ENCODE measurements around the gene HMBS. TPM values are rescaled to one million over a fixed set of nuclear protein-coding genes. Genes with fewer than 3 reads are reported as not detected.
"Not testable (repeated sequence)": the region's sequence is repeated elsewhere in the genome, so short reads cannot be mapped to it uniquely, and the experiment has no call there.

Gene HMBS
- total RNA-seq, 4 donors from 2014 or later, result 10.8 to 353 (median 21.3) TPM; not detected in 1

- WGBS, 2 donors (ENCODE audit: low coverage in 1 of 2), result 43 to 58% methylated on average over 1 to 5 of the region's 5 CpGs
- TF ChIP-seq POLR2AphosphoS5 (IDR thresholded peaks at IDR 0.05), result no peak
- no peak for TF ChIP-seq EP300 (IDR thresholded peaks at IDR 0.05; ENCODE audit: low read depth)
- no peak for TF ChIP-seq CTCF (IDR thresholded peaks at IDR 0.05)
- TF ChIP-seq POLR2A (IDR thresholded peaks at IDR 0.05), result no peak
- H3K27me3 ChIP-seq, result no peaks in the 10 kb centered on the region
- DNase-seq, result no peak
- H3K4me1 ChIP-seq, result peaks cover 15 to 46% (median 25%) of the 10 kb centered on the region in 4 donors
- H3K9me3 ChIP-seq, result no peaks in the 10 kb centered on the region
- in situ Hi-C loops (cut with MboI; ENCODE audit: low pct_ligation_motif_present in 1 of 4, low pct_unique_long_range_greater_than_20kb in 1 of 4, low sequenced_read_pairs in 3 of 4), result no loop called here
- peak overlapping the region; percentile 16 to 55 (median 44) for H3K27ac ChIP-seq
- intact Hi-C loops (cut with DNase I; ENCODE audit: low total_unique reads), result no loop called here
- no peak overlapping the region for H3K4me3 ChIP-seq
- H3K36me3 ChIP-seq, result peaks cover 0 to 36% (median 17%) of the 10 kb centered on the region in 4 donors
Observed at GRCh38 chr11:119126675-119127268, 42.1 kb downstream of the HMBS start.

GRCh38 chr11:119130662-119131061 is 46.0 kb downstream of the HMBS start:
- 76 to 83% methylated on average over 1 to 3 of the region's 3 CpGs for WGBS, 2 donors (ENCODE audit: low coverage in 1 of 2)
- TF ChIP-seq CTCF (IDR thresholded peaks at IDR 0.05) (no peak), EP300 (IDR thresholded peaks at IDR 0.05; ENCODE audit: low read depth) (no peak), POLR2AphosphoS5 (IDR thresholded peaks at IDR 0.05) (no peak), POLR2A (IDR thresholded peaks at IDR 0.05) (no peak)
- Histone ChIP-seq H3K27me3 (no peaks in the 10 kb centered on the region), H3K4me1 (peaks cover 8 to 15% (median 11%) of the 10 kb centered on the region in 4 donors), H3K36me3 (peaks cover 0 to 54% (median 27%) of the 10 kb centered on the region in 4 donors), H3K27ac (no peak overlapping the region), H3K9me3 (no peaks in the 10 kb centered on the region), H3K4me3 (no peak overlapping the region)
- intact Hi-C loops (cut with DNase I; ENCODE audit: low total_unique reads) (no loop called here), in situ Hi-C loops (cut with MboI; ENCODE audit: low pct_ligation_motif_present in 1 of 4, low pct_unique_long_range_greater_than_20kb in 1 of 4, low sequenced_read_pairs in 3 of 4) (no loop called here)
- DNase-seq, result no peak

GRCh38 chr11:119134389-119134978 is 49.8 kb downstream of the HMBS start:
- Histone ChIP-seq H3K9me3 (no peaks in the 10 kb centered on the region), H3K27ac (no peak overlapping the region), H3K4me1 (no peaks in the 10 kb centered on the region), H3K4me3 (no peak overlapping the region), H3K36me3 (peaks cover 0 to 41% (median 19%) of the 10 kb centered on the region in 4 donors), H3K27me3 (no peaks in the 10 kb centered on the region)
- in situ Hi-C loops (cut with MboI; ENCODE audit: low pct_ligation_motif_present in 1 of 4, low pct_unique_long_range_greater_than_20kb in 1 of 4, low sequenced_read_pairs in 3 of 4), result no loop called here
- TF ChIP-seq POLR2A (IDR thresholded peaks at IDR 0.05) (no peak), EP300 (IDR thresholded peaks at IDR 0.05; ENCODE audit: low read depth) (no peak), POLR2AphosphoS5 (IDR thresholded peaks at IDR 0.05) (no peak), CTCF (IDR thresholded peaks at IDR 0.05) (peak; percentile 38 to 53 (median 48))
- no peak for DNase-seq
- intact Hi-C loops (cut with DNase I; ENCODE audit: low total_unique reads), result no loop called here
- WGBS, 2 donors (ENCODE audit: low coverage in 1 of 2), result 71 to 74% methylated on average over 1 to 4 of the region's 4 CpGs

GRCh38 chr11:119139276-119139675 is 54.6 kb downstream of the HMBS start:
- 87 to 89% methylated on average over 8 to 10 of the region's 10 CpGs for WGBS, 2 donors (ENCODE audit: low coverage in 1 of 2)
- in situ Hi-C loops (cut with MboI; ENCODE audit: low pct_ligation_motif_present in 1 of 4, low pct_unique_long_range_greater_than_20kb in 1 of 4, low sequenced_read_pairs in 3 of 4); intact Hi-C loops (cut with DNase I; ENCODE audit: low total_unique reads): not testable (repeated sequence)

More at GRCh38 chr11:119139276-119139675, 54.6 kb downstream of the HMBS start:
- not testable (repeated sequence) for H3K27ac ChIP-seq, H3K4me1 ChIP-seq, DNase-seq, H3K4me3 ChIP-seq, H3K36me3 ChIP-seq, H3K9me3 ChIP-seq
- peaks cover 14% of the 10 kb centered on the region for H3K27me3 ChIP-seq

Other genes with a start within 250 kb of the HMBS start
- 1 to 10 TPM in 2 of 4 donors, not detected in 2; 2.5 to 4.1 TPM for gene CXCR5, start 201.0 kb upstream of the HMBS start, total RNA-seq
- gene BCL9L, start 159.0 kb upstream of the HMBS start, total RNA-seq, result 10 to 100 TPM; 15.9 to 23.9 (median 18.5) TPM
- not detected for gene UPK2, start 128.6 kb upstream of the HMBS start, total RNA-seq
- gene FOXR1, start 113.1 kb upstream of the HMBS start, total RNA-seq, result not detected
- gene CENATAC, start 86.7 kb upstream of the HMBS start, total RNA-seq, result 10 to 100 TPM; 46.1 to 94.3 (median 82.2) TPM
- gene RPS25, start 66.5 kb upstream of the HMBS start, total RNA-seq, result 1,000 to 10,000 TPM in 1 of 4 donors, 100 to 1,000 TPM in 3; 220 to 1,105 (median 540) TPM
- gene TRAPPC4, start 66.1 kb upstream of the HMBS start, total RNA-seq, result 100 to 1,000 TPM in 1 of 4 donors, 10 to 100 TPM in 3; 37.4 to 105 (median 74.8) TPM
- gene SLC37A4, start 54.0 kb upstream of the HMBS start, total RNA-seq, result 10 to 100 TPM; 34.0 to 88.3 (median 81.2) TPM
- 100 to 1,000 TPM in 1 of 4 donors, 10 to 100 TPM in 3; 46.4 to 131 (median 61.0) TPM for gene HYOU1, start 27.7 kb upstream of the HMBS start, total RNA-seq
- gene VPS11, start 17.1 kb upstream of the HMBS start, total RNA-seq, result 100 to 1,000 TPM in 1 of 4 donors, 10 to 100 TPM in 3; 19.8 to 122 (median 31.2) TPM
- gene DPAGT1, start 17.0 kb downstream of the HMBS start, total RNA-seq, result 10 to 100 TPM in 3 of 4 donors, 1 to 10 TPM in 1; 4.5 to 63.9 (median 26.3) TPM
- 10 to 100 TPM; 11.5 to 56.9 (median 32.7) TPM for gene C2CD2L, start 22.5 kb downstream of the HMBS start, total RNA-seq
- gene HINFP, start 36.7 kb downstream of the HMBS start, total RNA-seq, result 10 to 100 TPM; 20.7 to 63.6 (median 48.2) TPM
- under 1 TPM in 1 of 4 donors, not detected in 3; 0.14 TPM for gene ABCG4, start 64.2 kb downstream of the HMBS start, total RNA-seq
- gene NLRX1, start 83.8 kb downstream of the HMBS start, total RNA-seq, result 10 to 100 TPM; 16.4 to 30.1 (median 18.2) TPM
- 100 to 1,000 TPM in 2 of 4 donors, 10 to 100 TPM in 2; 75.2 to 248 (median 111) TPM for gene NHERF4, start 100.6 kb downstream of the HMBS start, total RNA-seq
- 10 to 100 TPM in 3 of 4 donors, 1 to 10 TPM in 1; 6.8 to 18.7 (median 12.4) TPM for gene CBL, start 121.5 kb downstream of the HMBS start, total RNA-seq
- 100 to 1,000 TPM in 3 of 4 donors, 10 to 100 TPM in 1; 87.4 to 466 (median 150) TPM for gene MCAM, start 232.2 kb downstream of the HMBS start, total RNA-seq
- gene RNF26, start 249.6 kb downstream of the HMBS start, total RNA-seq, result 10 to 100 TPM; 10.0 to 27.3 (median 13.9) TPM

All from transverse colon (tissue), 4 donors.